ENCODE results near the gene UBL3. TPM values are rescaled to one million over a fixed set of nuclear protein-coding genes. Genes with fewer than 3 reads are reported as not detected.

Gene UBL3
- total and polyA plus RNA-seq, 2 of the 8 experiments (the other 6 are each of a cell fraction or from before 2014, with no cell fraction given) = 5.3 to 16.1 TPM

DNA sequence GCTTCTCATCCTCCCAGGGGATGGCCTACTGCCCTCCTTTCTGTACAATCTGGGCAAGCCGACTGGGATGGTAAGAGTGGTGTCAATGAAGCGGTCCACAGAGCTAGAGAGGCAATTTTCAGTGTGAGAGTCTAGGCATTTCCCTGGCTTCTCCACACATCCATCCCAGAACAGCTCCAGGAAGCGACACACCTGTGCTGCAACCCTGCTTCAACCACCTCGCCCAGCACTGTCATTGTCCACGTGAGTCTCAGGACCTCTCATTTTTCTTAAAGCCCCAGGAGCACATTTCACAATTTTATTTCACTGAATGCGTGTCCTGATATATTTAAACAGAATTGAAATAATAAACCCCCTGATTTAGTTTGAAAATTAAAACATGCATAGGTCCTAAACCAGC is 15.5 kb upstream of the UBL3 start:
- no peak overlapping the region for H2AFZ ChIP-seq (ENCODE audit: low read length)
- no peak overlapping the region for H4K91ac ChIP-seq (replicated peaks; ENCODE audit: insufficient read length, low read length)
- H3K36me3 ChIP-seq (ENCODE audit: control insufficient read depth in 2 of 4, insufficient read depth in 4 of 4, low read length in 3 of 4) = no peaks in the 10 kb centered on the region
- no peak overlapping the region for H3K27ac ChIP-seq (ENCODE audit: low read depth, low read length)
- no peak for TF ChIP-seq CHD1 (IDR thresholded peaks at IDR 0.05; ENCODE audit: low read depth, low read length)
- no peak for TF ChIP-seq HDAC2 (IDR thresholded peaks at IDR 0.05; ENCODE audit: borderline replicate concordance in 1 of 2, low read depth in 2 of 2, low read length in 2 of 2)
- TF ChIP-seq JUN (IDR thresholded peaks at IDR 0.05; ENCODE audit: low read depth, low read length) = no peak
- TF ChIP-seq SRF (IDR thresholded peaks at IDR 0.05; ENCODE audit: low read depth, low read length) = no peak
- no peak for TF ChIP-seq TBP (IDR thresholded peaks at IDR 0.05; ENCODE audit: low read depth, low read length)
- TF ChIP-seq SP2 (IDR thresholded peaks at IDR 0.05; ENCODE audit: low read length) = no peak
- WGBS, 2 experiments (ENCODE audit: extremely low coverage in 1 of 2, insufficient coverage in 1 of 2, insufficient read length in 1 of 2, insufficient replicate concordance in 2 of 2, low coverage in 1 of 2, low lambda C conversion rate in 2 of 2, missing lambda C conversion rate in 1 of 2) = 84% methylated on average over 6 of the region's 6 CpGs; no CpG with 5 or more reads in 1 of the 2 experiments
- H3K9me3 ChIP-seq (ENCODE audit: insufficient read depth in 2 of 2, low read depth in 1 of 2, low read length in 1 of 2) = no peaks in the 10 kb centered on the region
- H2BK15ac ChIP-seq (ENCODE audit: low read length) = no peak overlapping the region
- H3K4me2 ChIP-seq (ENCODE audit: insufficient read depth in 1 of 2, low read depth in 2 of 2, low read length in 2 of 2) = no peak overlapping the region
- DNase-seq (ENCODE audit: low read depth in 1 of 2, low spot score in 2 of 2) (no peak), FAIRE-seq (no peak)
- no peaks in the 10 kb centered on the region for H3K79me2 ChIP-seq (ENCODE audit: control insufficient read depth in 1 of 2, insufficient read depth in 2 of 2, low read length in 2 of 2)
- H3K18ac ChIP-seq (ENCODE audit: extremely low read depth, low read length) = no peak overlapping the region
- H2AK5ac ChIP-seq (ENCODE audit: low read depth, low read length) = no peak overlapping the region
- no peaks in the 10 kb centered on the region for H4K20me1 ChIP-seq (replicated peaks in 1 of 2; ENCODE audit: control insufficient read depth in 1 of 2, insufficient read depth in 2 of 2, low read length in 2 of 2)
- no peak overlapping the region for H3K14ac ChIP-seq (ENCODE audit: insufficient read length)
- H2BK20ac ChIP-seq (ENCODE audit: low read length) = no peak overlapping the region
- no peaks in the 10 kb centered on the region; the same call in 1 of the 2 replicates for H3K23me2 ChIP-seq (ENCODE audit: low read depth, low read length)
- H3K23ac ChIP-seq (ENCODE audit: insufficient read length) = no peak overlapping the region
- H3K4me1 ChIP-seq (replicated peaks in 1 of 4; ENCODE audit: control insufficient read depth in 3 of 4, insufficient read depth in 4 of 4, low read length in 3 of 4) = no peaks in the 10 kb centered on the region
- ChIA-PET CTCF (ENCODE audit: partially characterized antibody) (interaction anchor here (1.2 to 1.4 kb wide), 3 partner anchors 9 to 249 kb away, joined by 3 to 4 read pairs (median 3); no protein-coding TSS in a partner anchor), POLR2A (ENCODE audit: partially characterized antibody) (interaction anchor here (0.7 kb wide), 1 partner anchor 65 kb away, joined by 3 read pairs; no protein-coding TSS in a partner anchor)
- H4K5ac ChIP-seq (ENCODE audit: insufficient read length, low read depth, low read length) = no peak overlapping the region
- H3K9ac ChIP-seq (replicated peaks in 1 of 4; ENCODE audit: extremely low read depth in 1 of 4, low read depth in 3 of 4, low read length in 3 of 4) = no peak overlapping the region
- no peaks in the 10 kb centered on the region for H3K79me1 ChIP-seq (ENCODE audit: low read depth, low read length)
- no peak overlapping the region for H2BK5ac ChIP-seq (ENCODE audit: low read depth, low read length)
- no peak overlapping the region for H3K4me3 ChIP-seq (ENCODE audit: extremely low read depth in 1 of 4, insufficient read depth in 2 of 4, low read depth in 3 of 4, low read length in 4 of 4)
- H3K27me3 ChIP-seq (replicated peaks in 1 of 4; ENCODE audit: control insufficient read depth in 3 of 4, extremely low read depth in 1 of 4, insufficient read depth in 3 of 4, low read length in 3 of 4) = no peaks in the 10 kb centered on the region; a peak in 1 of 7 replicates
- H3K56ac ChIP-seq (replicated peaks; ENCODE audit: insufficient read length, low read depth, low read length) = no peak overlapping the region
- no peak overlapping the region for H2BK120ac ChIP-seq (replicated peaks; ENCODE audit: low read depth, low read length)
- no peak overlapping the region for H2BK12ac ChIP-seq (ENCODE audit: low read depth, low read length)
- H4K8ac ChIP-seq (ENCODE audit: extremely low read depth, insufficient read depth, low read length) = no peak overlapping the region
- no peak overlapping the region for H3K4ac ChIP-seq (replicated peaks; ENCODE audit: insufficient read length, low read depth, low read length)
